Measurements from ENCODE around the gene COLGALT1. TPM values are rescaled to one million over a fixed set of nuclear protein-coding genes. Genes with fewer than 3 reads are reported as not detected.

COLGALT1 gene
- total RNA-seq, 2 experiments from 2014 or later = 74.6 to 75.0 TPM

- H3K4me1 Mint-ChIP-seq (ENCODE audit: low read depth) = peaks cover 3% of the 10 kb centered on the region
- H3K4me3 Mint-ChIP-seq = no peak overlapping the region
- ChIA-PET CTCF (interaction anchor here (0.9 kb wide), 1 partner anchor 11 kb away, joined by 3 read pairs; no protein-coding TSS in a partner anchor), POLR2A (interaction anchor here (1.1 kb wide), 1 partner anchor 11 kb away, joined by 3 read pairs; no protein-coding TSS in a partner anchor)
- no peaks in the 10 kb centered on the region for H3K36me3 Mint-ChIP-seq (ENCODE audit: low read depth)
- H3K9me3 Mint-ChIP-seq (ENCODE audit: insufficient read depth) = no peaks in the 10 kb centered on the region
- ATAC-seq (no peak), DNase-seq (no peak)
- peaks cover 21% of the 10 kb centered on the region for H3K27me3 Mint-ChIP-seq (ENCODE audit: low read depth)
- no peak overlapping the region for H3K27ac Mint-ChIP-seq
These were observed 61.7 kb downstream of the COLGALT1 start for GRCh38 chr19:17616961-17617806.

GRCh38 chr19:17617807-17618192 lies 62.4 kb downstream of the COLGALT1 start:
- Mint-ChIP-seq H3K27me3 (ENCODE audit: low read depth) (peaks cover 18% of the 10 kb centered on the region), H3K36me3 (ENCODE audit: low read depth) (no peaks in the 10 kb centered on the region), H3K4me3 (no peak overlapping the region), H3K4me1 (ENCODE audit: low read depth) (peaks cover 9% of the 10 kb centered on the region), H3K9me3 (ENCODE audit: insufficient read depth) (no peaks in the 10 kb centered on the region), H3K27ac (no peak overlapping the region)
- ChIA-PET CTCF (no interaction called here), POLR2A (no interaction called here)
- DNase-seq = no peak
- no peak for ATAC-seq

- ATAC-seq (no peak), DNase-seq (no peak)
- Mint-ChIP-seq H3K4me3 (no peak overlapping the region), H3K27me3 (ENCODE audit: low read depth) (peaks cover 17% of the 10 kb centered on the region), H3K27ac (no peak overlapping the region), H3K4me1 (ENCODE audit: low read depth) (peaks cover 11% of the 10 kb centered on the region), H3K9me3 (ENCODE audit: insufficient read depth) (no peaks in the 10 kb centered on the region), H3K36me3 (ENCODE audit: low read depth) (no peaks in the 10 kb centered on the region)
- CTCF ChIA-PET = interaction anchor here (1.2 kb wide), 1 partner anchor 12 kb away, joined by 4 read pairs; no protein-coding TSS in a partner anchor
- POLR2A ChIA-PET = no interaction called here
These were observed 62.9 kb downstream of the COLGALT1 start for GRCh38 chr19:17618281-17618903.

DNA sequence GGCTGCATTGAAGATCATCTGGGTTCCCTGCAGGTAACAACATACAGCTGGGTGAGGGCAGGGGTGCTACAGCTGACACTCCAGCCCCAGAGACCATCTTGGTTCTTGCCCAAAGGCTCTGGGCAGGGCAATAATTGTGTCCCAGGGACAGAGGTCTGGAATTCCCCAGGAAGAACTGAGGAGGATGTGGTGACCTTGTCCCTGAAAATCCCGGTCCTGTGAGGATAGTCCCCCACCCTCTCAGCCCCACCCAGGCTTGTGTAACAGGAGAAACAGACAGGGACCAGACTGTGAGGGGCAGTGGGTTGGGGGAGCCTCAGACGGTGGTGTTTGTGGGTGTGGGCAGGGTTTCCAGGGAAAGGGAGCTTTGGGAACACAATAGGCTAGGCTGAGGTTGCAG lies 63.5 kb downstream of the COLGALT1 start:
- H3K27ac Mint-ChIP-seq = no peak overlapping the region
- H3K4me3 Mint-ChIP-seq = no peak overlapping the region
- ATAC-seq (no peak), DNase-seq (no peak)
- peaks cover 16% of the 10 kb centered on the region for H3K27me3 Mint-ChIP-seq (ENCODE audit: low read depth)
- no peaks in the 10 kb centered on the region for H3K9me3 Mint-ChIP-seq (ENCODE audit: insufficient read depth)
- H3K4me1 Mint-ChIP-seq (ENCODE audit: low read depth) = peaks cover 11% of the 10 kb centered on the region
- H3K36me3 Mint-ChIP-seq (ENCODE audit: low read depth) = no peaks in the 10 kb centered on the region
- CTCF ChIA-PET = interaction anchor here (1.2 kb wide), 1 partner anchor 13 kb away, joined by 4 read pairs; no protein-coding TSS in a partner anchor
- POLR2A ChIA-PET = no interaction called here

- Mint-ChIP-seq H3K4me3 (no peak overlapping the region), H3K9me3 (ENCODE audit: insufficient read depth) (no peaks in the 10 kb centered on the region), H3K4me1 (ENCODE audit: low read depth) (peaks cover 11% of the 10 kb centered on the region), H3K27me3 (ENCODE audit: low read depth) (peaks cover 16% of the 10 kb centered on the region), H3K27ac (no peak overlapping the region), H3K36me3 (ENCODE audit: low read depth) (no peaks in the 10 kb centered on the region)
- CTCF ChIA-PET = interaction anchor here (2.1 kb wide), 1 partner anchor 15 kb away, joined by 23 read pairs; no protein-coding TSS in a partner anchor
- POLR2A ChIA-PET = interaction anchor here (2.3 kb wide), 1 partner anchor 109 kb away, joined by 7 read pairs; the partner anchor contains the start of gene PGLS
- DNase-seq (no peak), ATAC-seq (no peak)
These were observed 65.2 kb downstream of the COLGALT1 start for GRCh38 chr19:17620696-17621095.

DNA sequence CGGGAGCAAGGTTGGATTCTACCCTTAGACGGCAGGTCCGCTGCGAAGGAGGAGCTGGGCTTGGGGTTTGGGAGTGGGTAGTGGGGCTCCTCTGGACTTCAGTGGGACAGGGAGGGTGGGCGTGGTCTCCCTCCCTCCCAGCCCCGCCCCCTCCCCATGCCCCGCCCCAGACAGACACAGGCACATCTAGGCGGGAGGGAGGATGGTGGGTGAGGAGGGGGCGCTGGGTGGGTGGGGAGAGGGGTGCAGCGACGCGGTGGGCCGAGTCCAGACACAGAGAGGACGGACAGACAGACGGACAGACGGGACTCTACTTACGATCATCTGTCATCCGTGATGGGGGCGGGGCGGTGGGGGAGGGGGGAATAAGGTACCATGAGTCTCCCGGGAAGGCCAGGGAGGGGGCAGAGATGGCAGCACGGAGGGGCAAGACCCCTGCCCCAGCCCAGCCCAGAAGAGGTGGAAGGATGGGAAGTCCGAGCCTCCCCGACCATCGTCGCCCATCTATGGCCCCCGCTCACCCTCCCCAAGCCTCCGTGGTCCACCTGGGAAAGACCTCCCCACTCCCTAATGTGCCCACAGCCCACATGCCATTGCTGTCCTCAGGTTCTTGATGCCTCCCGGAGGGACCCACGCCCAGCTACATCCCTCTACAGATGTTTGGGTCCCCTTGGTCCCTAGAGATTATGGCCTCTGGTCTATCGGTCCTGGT lies 67.9 kb downstream of the COLGALT1 start:
- POLR2A ChIA-PET = no interaction called here

DNA sequence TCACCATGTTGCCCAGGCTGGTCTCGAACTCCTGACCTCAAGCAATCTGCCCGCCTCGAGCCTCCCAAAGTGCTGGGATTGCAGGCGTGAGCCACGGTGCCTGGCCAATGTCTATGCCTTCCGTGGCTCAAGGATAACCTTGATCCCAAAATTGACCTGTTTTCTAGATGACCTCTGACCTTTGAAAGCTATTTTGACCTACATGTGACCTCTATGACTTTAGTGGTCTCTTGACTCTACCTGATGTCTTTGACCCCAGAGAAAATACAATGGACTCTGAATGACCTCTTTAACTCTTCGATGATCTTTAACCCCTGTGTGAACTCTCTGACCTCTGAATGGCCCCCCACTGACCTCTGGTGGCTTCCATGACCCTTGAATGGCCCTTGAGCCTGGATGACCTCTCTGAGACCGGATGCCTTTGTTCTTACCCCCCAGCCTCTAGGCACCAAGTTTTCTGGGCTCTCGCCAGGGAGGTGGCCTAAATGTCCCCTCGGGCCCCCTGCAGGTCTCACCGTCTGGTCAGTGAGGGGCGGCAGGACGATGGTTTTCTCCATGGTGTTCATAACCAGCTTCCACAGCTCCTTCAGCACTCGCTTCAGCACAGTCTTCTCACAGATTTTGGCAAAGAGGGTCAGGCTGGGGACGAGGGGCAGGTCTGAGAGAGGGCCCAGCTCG lies 69.0 kb downstream of the COLGALT1 start:
- ATAC-seq (no peak), DNase-seq (no peak)
- ChIA-PET POLR2A (no interaction called here), CTCF (interaction anchor here (0.6 kb wide), 1 partner anchor 118 kb away, joined by 3 read pairs; no protein-coding TSS in a partner anchor)
- no peak overlapping the region for H3K4me3 Mint-ChIP-seq
- no peak overlapping the region for H3K27ac Mint-ChIP-seq
- H3K27me3 Mint-ChIP-seq (ENCODE audit: low read depth) = no peaks in the 10 kb centered on the region
- H3K9me3 Mint-ChIP-seq (ENCODE audit: insufficient read depth) = no peaks in the 10 kb centered on the region
- no peaks in the 10 kb centered on the region for H3K36me3 Mint-ChIP-seq (ENCODE audit: low read depth)
- H3K4me1 Mint-ChIP-seq (ENCODE audit: low read depth) = peaks cover 9% of the 10 kb centered on the region

More for the DNA sequence above, 67.9 kb downstream of the COLGALT1 start:
- no peak for ATAC-seq
- DNase-seq = no peak
- Mint-ChIP-seq H3K9me3 (ENCODE audit: insufficient read depth) (no peaks in the 10 kb centered on the region), H3K36me3 (ENCODE audit: low read depth) (no peaks in the 10 kb centered on the region), H3K27me3 (ENCODE audit: low read depth) (no peaks in the 10 kb centered on the region), H3K4me1 (ENCODE audit: low read depth) (peaks cover 9% of the 10 kb centered on the region), H3K4me3 (no peak overlapping the region), H3K27ac (no peak overlapping the region)
- CTCF ChIA-PET = no interaction called here

GRCh38 chr19:17625043-17625442 lies 69.6 kb downstream of the COLGALT1 start:
- Mint-ChIP-seq H3K9me3 (ENCODE audit: insufficient read depth) (no peaks in the 10 kb centered on the region), H3K27ac (no peak overlapping the region), H3K27me3 (ENCODE audit: low read depth) (no peaks in the 10 kb centered on the region), H3K4me3 (no peak overlapping the region), H3K36me3 (ENCODE audit: low read depth) (no peaks in the 10 kb centered on the region), H3K4me1 (ENCODE audit: low read depth) (peaks cover 9% of the 10 kb centered on the region)
- ChIA-PET POLR2A (no interaction called here), CTCF (no interaction called here)
- DNase-seq (no peak), ATAC-seq (no peak)

- Mint-ChIP-seq H3K36me3 (ENCODE audit: low read depth) (no peaks in the 10 kb centered on the region), H3K27me3 (ENCODE audit: low read depth) (no peaks in the 10 kb centered on the region), H3K4me3 (no peak overlapping the region), H3K27ac (no peak overlapping the region), H3K4me1 (ENCODE audit: low read depth) (peaks cover 9% of the 10 kb centered on the region), H3K9me3 (ENCODE audit: insufficient read depth) (no peaks in the 10 kb centered on the region)
- ChIA-PET POLR2A (no interaction called here), CTCF (no interaction called here)
- ATAC-seq = no peak
- DNase-seq = no peak
These were observed 70.5 kb downstream of the COLGALT1 start for GRCh38 chr19:17625980-17626379.

GRCh38 chr19:17626456-17627015 lies 71.1 kb downstream of the COLGALT1 start:
- Mint-ChIP-seq H3K4me1 (ENCODE audit: low read depth) (peaks cover 9% of the 10 kb centered on the region), H3K4me3 (no peak overlapping the region), H3K27me3 (ENCODE audit: low read depth) (no peaks in the 10 kb centered on the region), H3K27ac (no peak overlapping the region), H3K9me3 (ENCODE audit: insufficient read depth) (no peaks in the 10 kb centered on the region), H3K36me3 (ENCODE audit: low read depth) (no peaks in the 10 kb centered on the region)
- DNase-seq = no peak
- ChIA-PET CTCF (no interaction called here), POLR2A (no interaction called here)
- no peak for ATAC-seq

DNA sequence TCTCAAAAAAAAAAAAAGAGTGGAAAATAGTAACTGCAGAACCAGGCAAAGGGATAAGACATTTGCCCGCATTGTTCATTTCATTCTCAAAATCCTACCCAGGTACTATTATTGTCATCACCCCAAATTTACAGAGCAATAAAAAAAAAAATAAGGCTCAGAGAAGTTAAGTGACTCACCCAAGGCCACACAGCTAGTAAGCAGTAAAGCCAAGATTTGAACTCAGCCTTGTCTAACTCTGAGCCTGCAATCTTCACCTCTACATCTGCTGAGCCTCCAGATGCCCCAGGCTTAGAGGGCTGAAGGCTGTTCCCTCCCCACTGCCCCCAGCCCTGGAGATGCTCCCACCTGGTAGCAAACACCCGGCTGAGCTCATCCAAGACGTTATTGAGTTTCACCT lies 71.7 kb downstream of the COLGALT1 start:
- Mint-ChIP-seq H3K4me3 (no peak overlapping the region), H3K36me3 (ENCODE audit: low read depth) (no peaks in the 10 kb centered on the region), H3K27ac (no peak overlapping the region), H3K27me3 (ENCODE audit: low read depth) (no peaks in the 10 kb centered on the region), H3K9me3 (ENCODE audit: insufficient read depth) (no peaks in the 10 kb centered on the region), H3K4me1 (ENCODE audit: low read depth) (peaks cover 8% of the 10 kb centered on the region)
- ChIA-PET POLR2A (no interaction called here), CTCF (no interaction called here)
- DNase-seq (no peak), ATAC-seq (no peak)

All from activated CD8-positive, alpha-beta T cell treated with anti-CD3 and anti-CD28 coated beads, Interleukin-2, amount 10 ng/mL, durations not matched to agents 7 days and 5 days (primary cell).